Measurements from ENCODE around the gene CUEDC1.

DNA sequence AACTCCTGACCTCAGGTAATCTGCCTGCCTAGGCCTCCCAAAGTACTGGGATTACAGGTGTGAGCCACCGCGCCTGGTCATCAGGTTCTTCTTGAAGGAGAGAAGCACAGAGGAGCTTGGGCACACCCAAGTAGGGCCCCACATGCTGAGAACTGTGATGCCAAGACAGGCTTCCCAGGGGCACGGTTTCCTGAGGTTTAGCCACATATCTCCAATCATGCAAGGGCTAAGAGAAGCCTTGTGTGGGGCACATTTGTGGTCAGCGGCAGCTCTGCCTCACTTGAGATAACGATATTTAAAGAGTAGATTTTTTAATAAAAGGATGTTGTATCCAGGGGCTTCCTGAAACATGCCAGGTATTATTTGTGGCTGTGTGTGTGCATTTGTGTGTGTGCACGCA is 46.9 kb downstream of the CUEDC1 start:
- TF ChIP-seq, protein P1, sequence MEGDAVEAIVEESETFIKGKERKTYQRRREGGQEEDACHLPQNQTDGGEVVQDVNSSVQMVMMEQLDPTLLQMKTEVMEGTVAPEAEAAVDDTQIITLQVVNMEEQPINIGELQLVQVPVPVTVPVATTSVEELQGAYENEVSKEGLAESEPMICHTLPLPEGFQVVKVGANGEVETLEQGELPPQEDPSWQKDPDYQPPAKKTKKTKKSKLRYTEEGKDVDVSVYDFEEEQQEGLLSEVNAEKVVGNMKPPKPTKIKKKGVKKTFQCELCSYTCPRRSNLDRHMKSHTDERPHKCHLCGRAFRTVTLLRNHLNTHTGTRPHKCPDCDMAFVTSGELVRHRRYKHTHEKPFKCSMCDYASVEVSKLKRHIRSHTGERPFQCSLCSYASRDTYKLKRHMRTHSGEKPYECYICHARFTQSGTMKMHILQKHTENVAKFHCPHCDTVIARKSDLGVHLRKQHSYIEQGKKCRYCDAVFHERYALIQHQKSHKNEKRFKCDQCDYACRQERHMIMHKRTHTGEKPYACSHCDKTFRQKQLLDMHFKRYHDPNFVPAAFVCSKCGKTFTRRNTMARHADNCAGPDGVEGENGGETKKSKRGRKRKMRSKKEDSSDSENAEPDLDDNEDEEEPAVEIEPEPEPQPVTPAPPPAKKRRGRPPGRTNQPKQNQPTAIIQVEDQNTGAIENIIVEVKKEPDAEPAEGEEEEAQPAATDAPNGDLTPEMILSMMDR (IDR thresholded peaks at IDR 0.05), result no peak
- no peak for TF ChIP-seq POLR2A (IDR thresholded peaks at IDR 0.05)
